ENCODE data around the gene CLN6. TPM values are rescaled to one million over a fixed set of nuclear protein-coding genes. Genes with fewer than 3 reads are reported as not detected.

CLN6 gene
- total and polyA plus RNA-seq, 2 of the 4 experiments (the other 2 are of a cell fraction): 6.5 to 31.9 TPM

DNA sequence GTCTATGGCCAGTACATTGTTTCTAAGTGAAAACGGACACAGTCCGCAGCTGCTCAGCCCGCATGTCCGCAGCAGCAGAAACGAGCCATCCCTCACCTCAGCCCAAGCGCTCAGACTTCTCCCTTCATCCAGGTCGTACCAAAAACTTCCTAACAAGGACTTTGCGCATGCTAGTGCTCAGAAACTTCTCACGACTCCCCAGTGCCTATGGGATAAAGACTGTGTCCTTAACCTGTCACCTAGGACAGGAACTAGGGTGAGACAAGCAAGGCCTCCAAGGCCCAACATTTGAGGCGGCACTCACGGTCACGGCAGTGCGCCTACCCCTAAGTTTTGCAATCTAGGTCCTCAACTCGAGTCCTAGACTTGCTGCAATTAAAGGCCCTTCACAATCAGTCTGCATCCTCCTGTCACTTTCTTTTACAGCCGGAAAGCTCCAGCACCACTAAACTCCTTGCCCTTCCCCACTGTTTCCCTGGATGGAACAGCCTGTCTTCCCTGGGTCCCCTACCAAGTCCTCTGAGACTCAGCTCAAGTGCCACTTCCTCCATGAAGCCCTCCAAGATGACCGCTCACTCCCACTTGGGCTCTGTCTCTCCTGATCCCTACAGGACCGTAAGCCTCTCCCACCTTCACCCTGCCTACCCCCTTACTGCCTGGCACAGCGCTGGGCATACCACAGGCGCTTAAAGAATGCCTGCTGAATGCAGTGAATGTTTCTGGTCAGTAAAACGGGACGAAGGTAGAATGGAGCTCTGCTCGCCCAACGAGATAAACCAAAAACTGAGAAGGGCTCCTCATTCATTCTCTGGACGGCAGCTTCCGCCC, 1.2 kb downstream of the CLN6 start:
- 33% methylated on average over 16 of the region's 25 CpGs; no CpG with 5 or more reads in 1 of the 2 experiments for WGBS, 2 experiments (ENCODE audit: extremely low coverage in 2 of 2, insufficient read length in 1 of 2)
- Histone ChIP-seq H4K5ac (ENCODE audit: low read depth, low read length) (no peak overlapping the region), H3K4ac (ENCODE audit: low read depth, low read length) (peak overlapping the region; percentile 60), H4K20me1 (ENCODE audit: insufficient read depth, low read length) (peaks cover 11% of the 10 kb centered on the region; the same call in 1 of the 2 replicates), H2AFZ (replicated peaks; ENCODE audit: low read length, poor library complexity) (peak overlapping the region; percentile 99), H3K23ac (ENCODE audit: low read depth, low read length) (peak overlapping the region; percentile 94), H3K14ac (replicated peaks; ENCODE audit: low read depth, low read length) (peak overlapping the region; percentile 53), H2BK120ac (ENCODE audit: low read depth, low read length) (no peak overlapping the region), H3K4me2 (ENCODE audit: low read depth, low read length) (peak overlapping the region; percentile 69), H3K79me1 (ENCODE audit: low read depth in 1 of 2, low read length in 2 of 2) (peaks cover 24 to 52% of the 10 kb centered on the region in 2 experiments), H2BK5ac (ENCODE audit: low read depth, low read length, poor library complexity, severe bottlenecking) (no peak overlapping the region), H2BK20ac (ENCODE audit: low read depth, low read length) (no peak overlapping the region), H3K56ac (ENCODE audit: extremely low read depth, insufficient read depth, low read length) (0 out of 2 replicates have a peak overlapping the region, but pooled peaks have one; percentile 50), H3K9ac (ENCODE audit: low read depth, low read length) (peak overlapping the region; percentile 51), H4K91ac (ENCODE audit: insufficient read depth, low read depth, low read length) (no peak overlapping the region), H3K36me3 (ENCODE audit: control insufficient read depth, insufficient read depth, low read length) (no peaks in the 10 kb centered on the region), H2BK15ac (ENCODE audit: low read depth, low read length) (no peak overlapping the region), H3K9me3 (ENCODE audit: control insufficient read depth, insufficient read depth, low read length) (no peaks in the 10 kb centered on the region), H2AK5ac (ENCODE audit: low read depth, low read length) (peak overlapping the region; percentile 23; the same call in 1 of the 2 replicates), H3K27me3 (ENCODE audit: control insufficient read depth, insufficient read depth, low read length) (no peaks in the 10 kb centered on the region), H3K18ac (ENCODE audit: low read depth, low read length) (no peak overlapping the region), H4K8ac (ENCODE audit: low read depth in 2 of 2, low read length in 2 of 2) (peak overlapping the region; percentile 9 to 61; a peak in 1 of 4 replicates), H3K27ac (ENCODE audit: insufficient read depth, low read length) (peak overlapping the region; percentile 18; the same call in 1 of the 2 replicates), H3K4me3 (ENCODE audit: insufficient read depth, low read depth, low read length) (peak overlapping the region; percentile 94), H3K9me1 (ENCODE audit: insufficient read depth, low read length) (peaks cover 24% of the 10 kb centered on the region), H3K4me1 (ENCODE audit: control insufficient read depth, insufficient read depth, low read length) (peaks cover 8% of the 10 kb centered on the region), H2AK9ac (replicated peaks; ENCODE audit: low read depth, low read length, poor library complexity) (peak overlapping the region; percentile 93)
- POLR2A ChIA-PET (ENCODE audit: unreplicated experiment): interaction anchor here (0.6 kb wide), 1 partner anchor 37 kb away, joined by 4 read pairs; no protein-coding TSS in a partner anchor
- intact Hi-C loops (cut with micrococcal nuclease) (no loop called here), in situ Hi-C loops (cut with MboI; ENCODE audit: low sequenced_read_pairs) (no loop called here), dilution Hi-C loops (cut with HindIII; ENCODE audit: low sequenced_read_pairs, unreplicated experiment) (no loop called here)
- BruUV-seq (replicated peaks): no TSS peak
- ATAC-seq (ENCODE audit: low read depth) (no peak), DNase-seq (no peak)
- CTCF ChIA-PET: no interaction called here
- TF ChIP-seq CEBPB (IDR thresholded peaks at IDR 0.05; ENCODE audit: low read depth, low read length) (no peak), CHD1 (IDR thresholded peaks at IDR 0.05; ENCODE audit: low read depth, low read length) (no peak), MXI1 (IDR thresholded peaks at IDR 0.05; ENCODE audit: borderline replicate concordance, low read depth, low read length) (no peak), MAZ (IDR thresholded peaks at IDR 0.05; ENCODE audit: borderline replicate concordance, low read depth, low read length) (no peak), RAD21 (IDR thresholded peaks at IDR 0.05; ENCODE audit: low read length) (no peak), RFX5 (IDR thresholded peaks at IDR 0.05; ENCODE audit: low read depth, low read length) (no peak), NFE2L2 (IDR thresholded peaks at IDR 0.05; ENCODE audit: low read depth, low read length) (no peak), FOS (IDR thresholded peaks at IDR 0.05; ENCODE audit: low read depth, low read length) (no peak), SMC3 (IDR thresholded peaks at IDR 0.05; ENCODE audit: low read depth, low read length) (no peak), POLR2A (IDR thresholded peaks at IDR 0.05; ENCODE audit: low read depth, low read length) (no peak), MAFK (IDR thresholded peaks at IDR 0.05; ENCODE audit: low read depth, low read length) (no peak)
- TF ChIP-seq, protein P1, sequence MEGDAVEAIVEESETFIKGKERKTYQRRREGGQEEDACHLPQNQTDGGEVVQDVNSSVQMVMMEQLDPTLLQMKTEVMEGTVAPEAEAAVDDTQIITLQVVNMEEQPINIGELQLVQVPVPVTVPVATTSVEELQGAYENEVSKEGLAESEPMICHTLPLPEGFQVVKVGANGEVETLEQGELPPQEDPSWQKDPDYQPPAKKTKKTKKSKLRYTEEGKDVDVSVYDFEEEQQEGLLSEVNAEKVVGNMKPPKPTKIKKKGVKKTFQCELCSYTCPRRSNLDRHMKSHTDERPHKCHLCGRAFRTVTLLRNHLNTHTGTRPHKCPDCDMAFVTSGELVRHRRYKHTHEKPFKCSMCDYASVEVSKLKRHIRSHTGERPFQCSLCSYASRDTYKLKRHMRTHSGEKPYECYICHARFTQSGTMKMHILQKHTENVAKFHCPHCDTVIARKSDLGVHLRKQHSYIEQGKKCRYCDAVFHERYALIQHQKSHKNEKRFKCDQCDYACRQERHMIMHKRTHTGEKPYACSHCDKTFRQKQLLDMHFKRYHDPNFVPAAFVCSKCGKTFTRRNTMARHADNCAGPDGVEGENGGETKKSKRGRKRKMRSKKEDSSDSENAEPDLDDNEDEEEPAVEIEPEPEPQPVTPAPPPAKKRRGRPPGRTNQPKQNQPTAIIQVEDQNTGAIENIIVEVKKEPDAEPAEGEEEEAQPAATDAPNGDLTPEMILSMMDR (conservative IDR thresholded peaks at IDR 0.05; ENCODE audit: low read depth, low read length): no peak
- TF ChIP-seq, protein P2, sequence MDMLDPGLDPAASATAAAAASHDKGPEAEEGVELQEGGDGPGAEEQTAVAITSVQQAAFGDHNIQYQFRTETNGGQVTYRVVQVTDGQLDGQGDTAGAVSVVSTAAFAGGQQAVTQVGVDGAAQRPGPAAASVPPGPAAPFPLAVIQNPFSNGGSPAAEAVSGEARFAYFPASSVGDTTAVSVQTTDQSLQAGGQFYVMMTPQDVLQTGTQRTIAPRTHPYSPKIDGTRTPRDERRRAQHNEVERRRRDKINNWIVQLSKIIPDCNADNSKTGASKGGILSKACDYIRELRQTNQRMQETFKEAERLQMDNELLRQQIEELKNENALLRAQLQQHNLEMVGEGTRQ (IDR thresholded peaks at IDR 0.05; ENCODE audit: low read depth, low read length): no peak
- TF ChIP-seq, protein P3, sequence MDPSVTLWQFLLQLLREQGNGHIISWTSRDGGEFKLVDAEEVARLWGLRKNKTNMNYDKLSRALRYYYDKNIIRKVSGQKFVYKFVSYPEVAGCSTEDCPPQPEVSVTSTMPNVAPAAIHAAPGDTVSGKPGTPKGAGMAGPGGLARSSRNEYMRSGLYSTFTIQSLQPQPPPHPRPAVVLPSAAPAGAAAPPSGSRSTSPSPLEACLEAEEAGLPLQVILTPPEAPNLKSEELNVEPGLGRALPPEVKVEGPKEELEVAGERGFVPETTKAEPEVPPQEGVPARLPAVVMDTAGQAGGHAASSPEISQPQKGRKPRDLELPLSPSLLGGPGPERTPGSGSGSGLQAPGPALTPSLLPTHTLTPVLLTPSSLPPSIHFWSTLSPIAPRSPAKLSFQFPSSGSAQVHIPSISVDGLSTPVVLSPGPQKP (IDR thresholded peaks at IDR 0.05; ENCODE audit: borderline replicate concordance, low read depth, low read length): no peak
